BLaER1 treated with 17β-estradiol and CSF1 and Interleukin-3, amounts not matched to agents 10 nM and 100 nM (cell line): Measurements from ENCODE around the gene RXYLT1.

Source experiments
- H3K27ac ChIP-seq, 11 experiments: shearing (Covaris generic); formaldehyde crosslinking; 2 replicates each; pipeline ENCODE4 v1.8.1; 2022
- H3K27me3 ChIP-seq, 11 experiments: shearing (Covaris generic); formaldehyde crosslinking; 2 replicates each; pipeline ENCODE4 v1.8.1; 2022
- H3K36me3 ChIP-seq, 11 experiments: shearing (Covaris generic); formaldehyde crosslinking; 2 replicates each; pipeline ENCODE4 v1.8.1; 2022
- H3K4me1 ChIP-seq, 10 experiments: shearing (Covaris generic); formaldehyde crosslinking; 2 replicates each; pipeline ENCODE4 v1.8.1; 2022
- H3K4me2 ChIP-seq, 11 experiments: shearing (Covaris generic); formaldehyde crosslinking; 2 replicates each; pipeline ENCODE4 v1.8.1; 2022
- H3K4me3 ChIP-seq, 10 experiments: shearing (Covaris generic); formaldehyde crosslinking; 2 replicates each; pipeline ENCODE4 v1.8.1; 2022
- H3K9ac ChIP-seq, 11 experiments: shearing (Covaris generic); formaldehyde crosslinking; 2 replicates each; pipeline ENCODE4 v1.8.1; 2022
- H3K9me3 ChIP-seq, 11 experiments: shearing (Covaris generic); formaldehyde crosslinking; replicated peaks in 1 of 11; 2 replicates each; pipeline ENCODE4 v1.8.1; 2022
- H4K20me1 ChIP-seq, 11 experiments: shearing (Covaris generic); formaldehyde crosslinking; 2 replicates each; pipeline ENCODE4 v1.8.1; 2022
- Cebpa-rat ChIP-seq, 11 experiments: shearing (Covaris generic); IDR thresholded peaks; 2 replicates each; pipeline ENCODE4 v1.8.1; 2022

The RXYLT1 gene

GRCh38 chr12:63857771-63858670, 78.3 kb downstream of the RXYLT1 start:
- Histone ChIP-seq H3K4me2 (no peak overlapping the region), H3K9me3 (no peaks in the 10 kb centered on the region), H3K27ac (no peak overlapping the region), H3K36me3 (no peaks in the 10 kb centered on the region), H3K27me3 (no peaks in the 10 kb centered on the region), H3K4me1 (no peaks in the 10 kb centered on the region), H3K4me3 (no peak overlapping the region), H4K20me1 (no peaks in the 10 kb centered on the region), H3K9ac (no peak overlapping the region)
- TF ChIP-seq Cebpa-rat (IDR thresholded peaks at IDR 0.05): no peak
